Measurements from ENCODE around the gene HMCES. TPM values are rescaled to one million over a fixed set of nuclear protein-coding genes. Genes with fewer than 3 reads are reported as not detected.

HMCES gene
- total and polyA plus RNA-seq, 2 of the 13 experiments (the other 11 are each of a cell fraction or from before 2014, with no cell fraction given), result 16.1 to 37.5 TPM

DNA sequence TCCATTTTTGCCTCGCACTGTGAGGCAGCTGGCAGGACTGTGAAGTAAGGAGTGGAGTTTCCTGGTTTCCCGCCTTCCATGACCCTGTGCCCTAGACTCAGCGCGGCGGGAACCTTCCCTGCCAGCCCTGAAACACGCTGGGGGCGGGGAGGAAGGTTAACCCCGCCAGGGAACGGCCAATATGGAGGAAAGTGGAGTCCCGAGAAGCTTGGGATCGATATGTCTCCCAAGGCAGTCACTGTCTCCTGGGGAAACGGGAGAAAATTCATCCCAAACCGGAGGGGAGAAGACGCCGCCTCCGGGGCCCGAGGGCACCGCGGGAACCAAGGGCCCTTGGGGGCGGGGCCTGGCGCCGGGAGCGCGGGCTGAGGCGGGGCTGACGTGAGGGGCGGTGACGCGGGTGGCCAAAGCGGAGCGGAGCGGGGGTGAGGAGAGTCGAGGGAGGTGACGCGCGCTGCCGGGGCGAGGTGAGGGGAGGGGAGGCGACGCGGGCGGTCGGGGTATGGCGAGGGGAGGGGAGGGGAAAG is at the start of gene HMCES (continued):
- TF ChIP-seq SMAD9 (CRISPR knock-in tag; IDR thresholded peaks at IDR 0.05), result no peak
- no peak for TF ChIP-seq ZBTB7A (CRISPR knock-in tag; IDR thresholded peaks at IDR 0.05)
- peak; percentile 40 to 46; a peak in 2 of 4 replicates for TF ChIP-seq NR2F1 (CRISPR knock-in tag; IDR thresholded peaks at IDR 0.05)
- TF ChIP-seq ZNF446 (CRISPR knock-in tag; IDR thresholded peaks at IDR 0.05), result no peak
- TF ChIP-seq THAP11 (CRISPR knock-in tag; IDR thresholded peaks at IDR 0.05), result peak; percentile 28; the same call in 1 of the 2 replicates
- TF ChIP-seq GATAD1 (CRISPR knock-in tag; IDR thresholded peaks at IDR 0.05), result 0 out of 2 replicates have a peak, but pooled peaks have one; percentile 15
- TF ChIP-seq, protein P1, sequence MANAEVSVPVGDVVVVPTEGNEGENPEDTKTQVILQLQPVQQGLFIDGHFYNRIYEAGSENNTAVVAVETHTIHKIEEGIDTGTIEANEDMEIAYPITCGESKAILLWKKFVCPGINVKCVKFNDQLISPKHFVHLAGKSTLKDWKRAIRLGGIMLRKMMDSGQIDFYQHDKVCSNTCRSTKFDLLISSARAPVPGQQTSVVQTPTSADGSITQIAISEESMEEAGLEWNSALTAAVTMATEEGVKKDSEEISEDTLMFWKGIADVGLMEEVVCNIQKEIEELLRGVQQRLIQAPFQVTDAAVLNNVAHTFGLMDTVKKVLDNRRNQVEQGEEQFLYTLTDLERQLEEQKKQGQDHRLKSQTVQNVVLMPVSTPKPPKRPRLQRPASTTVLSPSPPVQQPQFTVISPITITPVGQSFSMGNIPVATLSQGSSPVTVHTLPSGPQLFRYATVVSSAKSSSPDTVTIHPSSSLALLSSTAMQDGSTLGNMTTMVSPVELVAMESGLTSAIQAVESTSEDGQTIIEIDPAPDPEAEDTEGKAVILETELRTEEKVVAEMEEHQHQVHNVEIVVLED (CRISPR knock-in tag; IDR thresholded peaks at IDR 0.05; ENCODE audit: borderline replicate concordance), result peak; percentile 80
- TF ChIP-seq, protein P2, sequence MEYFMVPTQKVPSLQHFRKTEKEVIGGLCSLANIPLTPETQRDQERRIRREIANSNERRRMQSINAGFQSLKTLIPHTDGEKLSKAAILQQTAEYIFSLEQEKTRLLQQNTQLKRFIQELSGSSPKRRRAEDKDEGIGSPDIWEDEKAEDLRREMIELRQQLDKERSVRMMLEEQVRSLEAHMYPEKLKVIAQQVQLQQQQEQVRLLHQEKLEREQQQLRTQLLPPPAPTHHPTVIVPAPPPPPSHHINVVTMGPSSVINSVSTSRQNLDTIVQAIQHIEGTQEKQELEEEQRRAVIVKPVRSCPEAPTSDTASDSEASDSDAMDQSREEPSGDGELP (IDR thresholded peaks at IDR 0.05; ENCODE audit: borderline replicate concordance, low read depth), result no peak
- TF ChIP-seq, protein P3, sequence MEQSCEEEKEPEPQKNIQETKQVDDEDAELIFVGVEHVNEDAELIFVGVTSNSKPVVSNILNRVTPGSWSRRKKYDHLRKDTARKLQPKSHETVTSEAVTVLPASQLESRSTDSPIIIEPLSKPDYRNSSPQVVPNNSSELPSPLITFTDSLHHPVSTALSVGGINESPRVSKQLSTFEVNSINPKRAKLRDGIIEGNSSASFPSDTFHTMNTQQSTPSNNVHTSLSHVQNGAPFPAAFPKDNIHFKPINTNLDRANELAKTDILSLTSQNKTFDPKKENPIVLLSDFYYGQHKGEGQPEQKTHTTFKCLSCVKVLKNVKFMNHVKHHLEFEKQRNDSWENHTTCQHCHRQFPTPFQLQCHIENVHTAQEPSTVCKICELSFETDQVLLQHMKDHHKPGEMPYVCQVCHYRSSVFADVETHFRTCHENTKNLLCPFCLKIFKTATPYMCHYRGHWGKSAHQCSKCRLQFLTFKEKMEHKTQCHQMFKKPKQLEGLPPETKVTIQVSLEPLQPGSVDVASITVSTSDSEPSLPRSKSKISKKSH (CRISPR knock-in tag; IDR thresholded peaks at IDR 0.05; ENCODE audit: borderline replicate concordance), result no peak
- peak; percentile 49; the same call in 1 of the 2 replicates for TF ChIP-seq SMYD3 (CRISPR knock-in tag; IDR thresholded peaks at IDR 0.05)
- TF ChIP-seq, protein P4, sequence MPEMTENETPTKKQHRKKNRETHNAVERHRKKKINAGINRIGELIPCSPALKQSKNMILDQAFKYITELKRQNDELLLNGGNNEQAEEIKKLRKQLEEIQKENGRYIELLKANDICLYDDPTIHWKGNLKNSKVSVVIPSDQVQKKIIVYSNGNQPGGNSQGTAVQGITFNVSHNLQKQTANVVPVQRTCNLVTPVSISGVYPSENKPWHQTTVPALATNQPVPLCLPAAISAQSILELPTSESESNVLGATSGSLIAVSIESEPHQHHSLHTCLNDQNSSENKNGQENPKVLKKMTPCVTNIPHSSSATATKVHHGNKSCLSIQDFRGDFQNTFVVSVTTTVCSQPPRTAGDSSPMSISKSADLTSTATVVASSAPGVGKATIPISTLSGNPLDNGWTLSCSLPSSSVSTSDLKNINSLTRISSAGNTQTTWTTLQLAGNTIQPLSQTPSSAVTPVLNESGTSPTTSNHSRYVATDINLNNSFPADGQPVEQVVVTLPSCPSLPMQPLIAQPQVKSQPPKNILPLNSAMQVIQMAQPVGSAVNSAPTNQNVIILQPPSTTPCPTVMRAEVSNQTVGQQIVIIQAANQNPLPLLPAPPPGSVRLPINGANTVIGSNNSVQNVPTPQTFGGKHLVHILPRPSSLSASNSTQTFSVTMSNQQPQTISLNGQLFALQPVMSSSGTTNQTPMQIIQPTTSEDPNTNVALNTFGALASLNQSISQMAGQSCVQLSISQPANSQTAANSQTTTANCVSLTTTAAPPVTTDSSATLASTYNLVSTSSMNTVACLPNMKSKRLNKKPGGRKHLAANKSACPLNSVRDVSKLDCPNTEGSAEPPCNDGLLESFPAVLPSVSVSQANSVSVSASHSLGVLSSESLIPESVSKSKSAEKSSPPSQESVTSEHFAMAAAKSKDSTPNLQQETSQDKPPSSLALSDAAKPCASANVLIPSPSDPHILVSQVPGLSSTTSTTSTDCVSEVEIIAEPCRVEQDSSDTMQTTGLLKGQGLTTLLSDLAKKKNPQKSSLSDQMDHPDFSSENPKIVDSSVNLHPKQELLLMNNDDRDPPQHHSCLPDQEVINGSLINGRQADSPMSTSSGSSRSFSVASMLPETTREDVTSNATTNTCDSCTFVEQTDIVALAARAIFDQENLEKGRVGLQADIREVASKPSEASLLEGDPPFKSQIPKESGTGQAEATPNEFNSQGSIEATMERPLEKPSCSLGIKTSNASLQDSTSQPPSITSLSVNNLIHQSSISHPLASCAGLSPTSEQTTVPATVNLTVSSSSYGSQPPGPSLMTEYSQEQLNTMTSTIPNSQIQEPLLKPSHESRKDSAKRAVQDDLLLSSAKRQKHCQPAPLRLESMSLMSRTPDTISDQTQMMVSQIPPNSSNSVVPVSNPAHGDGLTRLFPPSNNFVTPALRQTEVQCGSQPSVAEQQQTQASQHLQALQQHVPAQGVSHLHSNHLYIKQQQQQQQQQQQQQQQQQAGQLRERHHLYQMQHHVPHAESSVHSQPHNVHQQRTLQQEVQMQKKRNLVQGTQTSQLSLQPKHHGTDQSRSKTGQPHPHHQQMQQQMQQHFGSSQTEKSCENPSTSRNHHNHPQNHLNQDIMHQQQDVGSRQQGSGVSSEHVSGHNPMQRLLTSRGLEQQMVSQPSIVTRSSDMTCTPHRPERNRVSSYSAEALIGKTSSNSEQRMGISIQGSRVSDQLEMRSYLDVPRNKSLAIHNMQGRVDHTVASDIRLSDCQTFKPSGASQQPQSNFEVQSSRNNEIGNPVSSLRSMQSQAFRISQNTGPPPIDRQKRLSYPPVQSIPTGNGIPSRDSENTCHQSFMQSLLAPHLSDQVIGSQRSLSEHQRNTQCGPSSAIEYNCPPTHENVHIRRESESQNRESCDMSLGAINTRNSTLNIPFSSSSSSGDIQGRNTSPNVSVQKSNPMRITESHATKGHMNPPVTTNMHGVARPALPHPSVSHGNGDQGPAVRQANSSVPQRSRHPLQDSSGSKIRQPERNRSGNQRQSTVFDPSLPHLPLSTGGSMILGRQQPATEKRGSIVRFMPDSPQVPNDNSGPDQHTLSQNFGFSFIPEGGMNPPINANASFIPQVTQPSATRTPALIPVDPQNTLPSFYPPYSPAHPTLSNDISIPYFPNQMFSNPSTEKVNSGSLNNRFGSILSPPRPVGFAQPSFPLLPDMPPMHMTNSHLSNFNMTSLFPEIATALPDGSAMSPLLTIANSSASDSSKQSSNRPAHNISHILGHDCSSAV (CRISPR knock-in tag; IDR thresholded peaks at IDR 0.05; ENCODE audit: borderline replicate concordance), result 0 out of 2 replicates have a peak, but pooled peaks have one; percentile 40
- peak; percentile 50 for TF ChIP-seq MED8 (CRISPR knock-in tag; IDR thresholded peaks at IDR 0.05; ENCODE audit: insufficient replicate concordance)
- TF ChIP-seq MTA1 (CRISPR knock-in tag; IDR thresholded peaks at IDR 0.05; ENCODE audit: borderline replicate concordance), result no peak; the same call in 1 of the 2 replicates
- TF ChIP-seq MED1 (CRISPR knock-in tag; IDR thresholded peaks at IDR 0.05), result peak; percentile 10; the same call in 1 of the 2 replicates
- peak; percentile 50 for TF ChIP-seq HNRNPH1 (optimal IDR thresholded peaks at IDR 0.05; ENCODE audit: low read depth, low read length)
